GM23338 (cell line): Measurements from ENCODE around the gene VCL.

Source experiments
- CREB1 ChIP-seq: fragments of 250-450 bp; sonication (Bioruptor Pico); IDR thresholded peaks from 2 replicates; pipeline ENCODE4 v1.5.0; 2020; ENCODE audit warnings: low read depth, mild to moderate bottlenecking, moderate library complexity
- CTCF ChIP-seq, 2 experiments: fragments of 200-600 bp in 1 of 2; sonication (generic) in 1 of 2; conservative IDR thresholded peaks; 2 replicates each; pipeline versions ENCODE4 v1.5.1 to v1.6.1; 2016 to 2017; ENCODE audit warnings: antibody characterized with exemption in 2 of 2, low read depth in 2 of 2, mild to moderate bottlenecking in 2 of 2, moderate library complexity in 1 of 2
- JUNB ChIP-seq: IDR thresholded peaks from one replicate; pipeline ENCODE4 v1.6.1; 2016; ENCODE audit warnings: antibody characterized with exemption; ENCODE audit not compliant: unreplicated experiment
- REST ChIP-seq: IDR thresholded peaks from one replicate; pipeline ENCODE4 v1.6.1; 2018; ENCODE audit warnings: antibody characterized with exemption; ENCODE audit not compliant: unreplicated experiment

- no peak for TF ChIP-seq CTCF (conservative IDR thresholded peaks at IDR 0.05; ENCODE audit: low read depth in 2 of 2)
- TF ChIP-seq JUNB, result no peak
- TF ChIP-seq CREB1 (CRISPR knock-in tag), result no peak
- no peak for TF ChIP-seq REST
These were observed 123.5 kb downstream of the VCL start for GRCh38 chr10:74121368-74121767.
